G401 (cell line): ENCODE results near the gene SYNE2. TPM values are rescaled to one million over a fixed set of nuclear protein-coding genes. Genes with fewer than 3 reads are reported as not detected.

Experiments
- DNase-seq: peaks from one replicate; pipeline ENCODE4 v3.0.0-alpha.2; 2015; ENCODE audit warnings: low spot score
- in situ Hi-C: cut with HindIII; loops from 2 replicates; pipeline ENCODE4 v1.10.0; 2016; ENCODE audit warnings: low sequenced_read_pairs, mixed read lengths
- total RNA-seq: library from RNA; depleted of rRNA; stranded (reverse); fragments of >200 nt; shearing (Covaris generic); gene quantifications from 2 replicates; pipeline ENCODE4 v1.2.3, GENCODE V29; 2014; rRNA removed

Gene SYNE2
- total RNA-seq, 1 experiment from 2014 or later, result 6.2 TPM

DNA sequence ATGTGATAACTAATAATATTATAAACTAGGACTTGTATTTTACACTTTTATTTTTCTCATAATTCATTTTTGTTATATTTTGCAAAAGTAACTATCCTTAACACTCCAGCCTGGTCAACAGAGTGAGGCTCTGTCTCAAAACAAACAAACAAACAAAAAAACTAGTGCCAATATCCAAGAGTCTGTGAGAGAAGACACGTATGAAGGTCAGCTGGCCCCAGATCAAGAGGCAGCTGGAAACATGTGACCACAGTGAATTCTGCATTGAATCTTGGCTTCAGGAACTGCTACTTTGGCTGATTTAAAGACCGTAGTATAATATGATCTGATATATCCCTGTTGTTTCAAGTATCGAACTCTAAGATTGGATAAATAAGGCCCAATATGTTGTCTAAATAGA lies 394.4 kb downstream of the SYNE2 start:
- no peak for DNase-seq
- in situ Hi-C loops, result no loop called here

GRCh38 chr14:64248689-64249088 lies 395.9 kb downstream of the SYNE2 start:
- in situ Hi-C loops, result no loop called here
- DNase-seq, result no peak

DNA sequence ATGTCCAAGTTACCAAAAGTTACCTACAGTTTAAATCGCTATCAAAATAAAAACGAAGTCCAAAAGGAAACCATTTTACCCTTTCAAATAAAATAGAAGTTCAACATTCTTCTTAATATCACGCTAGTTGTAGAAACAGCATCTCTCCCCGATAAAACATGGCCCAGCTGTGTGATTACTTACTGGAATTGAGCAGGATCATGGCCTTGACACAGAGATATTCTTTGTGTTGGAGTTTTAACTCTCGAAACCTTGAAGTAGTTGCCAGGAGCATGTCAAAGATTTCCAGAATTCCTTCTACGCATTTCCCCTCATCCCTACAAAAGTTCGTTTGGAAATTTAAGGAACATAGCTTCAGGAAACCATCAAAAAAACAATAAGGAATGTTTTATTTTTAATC lies 396.6 kb downstream of the SYNE2 start:
- DNase-seq, result no peak
- in situ Hi-C loops, result no loop called here

- DNase-seq, result no peak
- in situ Hi-C loops, result no loop called here
Observed at GRCh38 chr14:64253672-64254071, 400.9 kb downstream of the SYNE2 start.

DNA sequence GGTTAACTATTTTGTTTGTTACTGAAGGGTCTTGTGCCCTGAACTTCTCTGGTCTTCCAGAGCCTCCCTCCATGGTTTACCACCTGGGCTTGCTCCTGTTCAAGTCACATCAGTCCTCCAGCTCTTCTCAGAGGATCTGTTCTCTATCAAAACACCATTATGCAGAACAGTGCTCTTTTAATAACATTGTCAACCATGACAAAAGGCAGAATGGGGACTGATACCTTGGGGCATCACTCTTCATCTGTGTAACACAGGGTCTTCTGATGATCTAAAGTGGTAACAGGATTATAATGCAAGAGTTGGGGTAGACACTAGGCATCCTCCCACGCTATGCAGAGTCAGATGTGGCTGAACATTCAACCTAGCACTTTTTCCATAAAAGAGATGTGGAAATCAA lies 403.0 kb downstream of the SYNE2 start:
- in situ Hi-C loops, result no loop called here
- DNase-seq, result no peak

GRCh38 chr14:64260418-64260817 lies 407.6 kb downstream of the SYNE2 start:
- no peak for DNase-seq

DNA sequence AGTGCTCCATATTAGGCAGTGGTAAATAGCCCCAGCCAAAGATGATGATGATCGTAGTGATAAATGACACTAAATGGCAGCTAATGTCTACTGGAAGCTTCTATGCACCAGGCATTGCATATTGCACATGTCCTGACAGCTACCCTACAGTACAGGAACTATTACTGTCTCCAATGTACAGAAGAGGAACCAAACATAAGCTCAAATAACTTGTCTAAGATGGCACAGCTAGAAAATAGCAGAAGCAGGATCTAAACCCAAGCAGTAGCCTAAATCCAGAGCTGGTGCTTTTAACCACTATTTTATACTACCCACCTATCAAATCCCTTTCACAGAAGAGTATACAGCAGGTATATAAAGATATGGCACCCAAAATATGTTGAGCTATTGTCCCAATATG lies 412.4 kb downstream of the SYNE2 start:
- no peak for DNase-seq
- in situ Hi-C loops, result no loop called here

More at GRCh38 chr14:64260418-64260817, 407.6 kb downstream of the SYNE2 start:
- in situ Hi-C loops, result no loop called here

DNA sequence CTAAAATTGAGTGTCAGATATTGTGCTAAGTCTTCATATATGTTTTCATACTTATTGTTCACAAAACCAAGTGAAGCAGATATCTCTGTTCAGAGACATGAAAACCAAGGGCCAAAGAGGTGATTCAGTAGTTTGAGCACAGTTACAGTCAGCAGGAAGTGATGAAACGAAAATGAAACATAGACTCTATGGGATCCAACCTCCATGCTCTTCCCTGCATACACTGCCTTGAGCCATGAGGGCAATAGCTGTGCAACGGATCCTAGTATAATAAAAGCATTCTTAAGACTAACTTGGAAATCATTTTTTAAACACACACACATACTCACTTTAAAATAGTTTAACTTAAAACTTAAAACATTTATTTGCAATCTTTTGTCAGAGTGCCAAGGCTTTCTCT lies 413.4 kb downstream of the SYNE2 start:
- in situ Hi-C loops, result no loop called here
- no peak for DNase-seq

GRCh38 chr14:64272019-64272418 lies 419.2 kb downstream of the SYNE2 start:
- in situ Hi-C loops, result no loop called here
- no peak for DNase-seq

Other genes starting within 250 kb of the SYNE2 start
- 7.9 and 14.7 TPM in 2 replicates for gene WDR89, start 211.1 kb upstream of the SYNE2 start, total RNA-seq
- gene SGPP1, start 124.9 kb upstream of the SYNE2 start, total RNA-seq, result 24.4 and 29.6 TPM in 2 replicates